ENCODE results near the gene PRPS2. TPM values are rescaled to one million over a fixed set of nuclear protein-coding genes. Genes with fewer than 3 reads are reported as not detected.

PRPS2 gene
- polyA plus RNA-seq, 1 donor from 2014 or later = 4.7 TPM

- Histone ChIP-seq H3K27me3 (ENCODE audit: insufficient read depth, low read depth, low read length) (no peaks in the 10 kb centered on the region), H3F3A (ENCODE audit: insufficient read depth, low read length, poor library complexity, severe bottlenecking) (no peaks in the 10 kb centered on the region)
- no peak for TF ChIP-seq EZH2 (IDR thresholded peaks at IDR 0.05; ENCODE audit: borderline replicate concordance, insufficient read depth, low read length, poor library complexity, severe bottlenecking)
- TF ChIP-seq CTCF (IDR thresholded peaks at IDR 0.05; ENCODE audit: poor library complexity, severe bottlenecking) = no peak
- TF ChIP-seq EP300 (conservative IDR thresholded peaks at IDR 0.05; ENCODE audit: poor library complexity, severe bottlenecking) = no peak
- TF ChIP-seq TAF1 (IDR thresholded peaks at IDR 0.05; ENCODE audit: low read depth) = no peak
- TF ChIP-seq REST (IDR thresholded peaks at IDR 0.05; ENCODE audit: borderline replicate concordance) = no peak
- TF ChIP-seq SMC3 (conservative IDR thresholded peaks at IDR 0.05; ENCODE audit: poor library complexity) = no peak
- no peak for TF ChIP-seq POLR2AphosphoS5 (IDR thresholded peaks at IDR 0.05)
- TF ChIP-seq MXI1 (conservative IDR thresholded peaks at IDR 0.05; ENCODE audit: poor library complexity, severe bottlenecking) = no peak
- TF ChIP-seq RAD21 (conservative IDR thresholded peaks at IDR 0.05) = no peak
Observed at GRCh38 chrX:12794654-12795053, 3.4 kb downstream of the PRPS2 start.

GRCh38 chrX:12798601-12799000 is 7.4 kb downstream of the PRPS2 start:
- Histone ChIP-seq H3K27me3 (ENCODE audit: insufficient read depth, low read depth, low read length) (no peaks in the 10 kb centered on the region), H2AFZ (ENCODE audit: low read depth, low read length) (no peak overlapping the region), H3K9me2 (ENCODE audit: insufficient read depth, low read length) (no peaks in the 10 kb centered on the region), H3K36me3 (ENCODE audit: insufficient read depth, low read length) (no peaks in the 10 kb centered on the region), H4K20me1 (ENCODE audit: insufficient read depth) (no peaks in the 10 kb centered on the region), H3K9me3 (ENCODE audit: low read length) (no peaks in the 10 kb centered on the region), H3F3A (ENCODE audit: insufficient read depth, low read length, poor library complexity, severe bottlenecking) (no peaks in the 10 kb centered on the region), H3K9ac (ENCODE audit: low read length) (no peak overlapping the region), H3K4me2 (ENCODE audit: low read length) (no peak overlapping the region), H3K79me2 (replicated peaks; ENCODE audit: insufficient read depth, low read length) (no peaks in the 10 kb centered on the region), H3K27ac (ENCODE audit: low read length) (no peak overlapping the region), H3K4me3 (ENCODE audit: low read length) (no peak overlapping the region)
- no peak for TF ChIP-seq SMC3 (conservative IDR thresholded peaks at IDR 0.05; ENCODE audit: poor library complexity)

More at GRCh38 chrX:12794654-12795053, 3.4 kb downstream of the PRPS2 start:
- no peak overlapping the region for H2AFZ ChIP-seq (ENCODE audit: low read depth, low read length)
- H4K20me1 ChIP-seq (ENCODE audit: insufficient read depth) = no peaks in the 10 kb centered on the region
- H3K4me2 ChIP-seq (ENCODE audit: low read length) = no peak overlapping the region
- H3K4me3 ChIP-seq (ENCODE audit: low read length) = no peak overlapping the region
- H3K9me3 ChIP-seq (ENCODE audit: low read length) = no peaks in the 10 kb centered on the region
- no peaks in the 10 kb centered on the region for H3K9me2 ChIP-seq (ENCODE audit: insufficient read depth, low read length)
- H3K27ac ChIP-seq (ENCODE audit: low read length) = no peak overlapping the region
- H3K36me3 ChIP-seq (ENCODE audit: insufficient read depth, low read length) = no peaks in the 10 kb centered on the region
- no peak overlapping the region for H3K9ac ChIP-seq (ENCODE audit: low read length)
- no peaks in the 10 kb centered on the region for H3K79me2 ChIP-seq (replicated peaks; ENCODE audit: insufficient read depth, low read length)

- Histone ChIP-seq H3K4me3 (ENCODE audit: low read length) (no peak overlapping the region), H3K4me2 (ENCODE audit: low read length) (no peak overlapping the region), H3K9me3 (ENCODE audit: low read length) (no peaks in the 10 kb centered on the region), H3K79me2 (replicated peaks; ENCODE audit: insufficient read depth, low read length) (no peaks in the 10 kb centered on the region), H3K9me2 (ENCODE audit: insufficient read depth, low read length) (no peaks in the 10 kb centered on the region), H3F3A (ENCODE audit: insufficient read depth, low read length, poor library complexity, severe bottlenecking) (no peaks in the 10 kb centered on the region), H3K9ac (ENCODE audit: low read length) (no peak overlapping the region), H4K20me1 (ENCODE audit: insufficient read depth) (no peaks in the 10 kb centered on the region), H3K27me3 (ENCODE audit: insufficient read depth, low read depth, low read length) (no peaks in the 10 kb centered on the region), H2AFZ (ENCODE audit: low read depth, low read length) (no peak overlapping the region), H3K36me3 (ENCODE audit: insufficient read depth, low read length) (no peaks in the 10 kb centered on the region), H3K27ac (ENCODE audit: low read length) (no peak overlapping the region)
- TF ChIP-seq EP300 (conservative IDR thresholded peaks at IDR 0.05; ENCODE audit: poor library complexity, severe bottlenecking) (no peak), CTCF (IDR thresholded peaks at IDR 0.05; ENCODE audit: poor library complexity, severe bottlenecking) (no peak), POLR2AphosphoS5 (IDR thresholded peaks at IDR 0.05) (no peak), MXI1 (conservative IDR thresholded peaks at IDR 0.05; ENCODE audit: poor library complexity, severe bottlenecking) (no peak), TAF1 (IDR thresholded peaks at IDR 0.05; ENCODE audit: low read depth) (no peak), EZH2 (IDR thresholded peaks at IDR 0.05; ENCODE audit: borderline replicate concordance, insufficient read depth, low read length, poor library complexity, severe bottlenecking) (no peak), SMC3 (conservative IDR thresholded peaks at IDR 0.05; ENCODE audit: poor library complexity) (no peak), REST (IDR thresholded peaks at IDR 0.05; ENCODE audit: borderline replicate concordance) (no peak), RAD21 (conservative IDR thresholded peaks at IDR 0.05) (no peak)
Observed at GRCh38 chrX:12799118-12799517, 7.9 kb downstream of the PRPS2 start.
